C4-2B (cell line): ENCODE data around the gene TTLL1.

Source experiments
- CTCF ChIP-seq: fragments of 450-650 bp; conservative IDR thresholded peaks from 2 replicates; pipeline ENCODE4 v1.5.1; 2017; ENCODE audit warnings: mild to moderate bottlenecking
- ZFX ChIP-seq: fragments of 450-650 bp; IDR thresholded peaks from 2 replicates; pipeline ENCODE4 v1.6.1; 2017

DNA sequence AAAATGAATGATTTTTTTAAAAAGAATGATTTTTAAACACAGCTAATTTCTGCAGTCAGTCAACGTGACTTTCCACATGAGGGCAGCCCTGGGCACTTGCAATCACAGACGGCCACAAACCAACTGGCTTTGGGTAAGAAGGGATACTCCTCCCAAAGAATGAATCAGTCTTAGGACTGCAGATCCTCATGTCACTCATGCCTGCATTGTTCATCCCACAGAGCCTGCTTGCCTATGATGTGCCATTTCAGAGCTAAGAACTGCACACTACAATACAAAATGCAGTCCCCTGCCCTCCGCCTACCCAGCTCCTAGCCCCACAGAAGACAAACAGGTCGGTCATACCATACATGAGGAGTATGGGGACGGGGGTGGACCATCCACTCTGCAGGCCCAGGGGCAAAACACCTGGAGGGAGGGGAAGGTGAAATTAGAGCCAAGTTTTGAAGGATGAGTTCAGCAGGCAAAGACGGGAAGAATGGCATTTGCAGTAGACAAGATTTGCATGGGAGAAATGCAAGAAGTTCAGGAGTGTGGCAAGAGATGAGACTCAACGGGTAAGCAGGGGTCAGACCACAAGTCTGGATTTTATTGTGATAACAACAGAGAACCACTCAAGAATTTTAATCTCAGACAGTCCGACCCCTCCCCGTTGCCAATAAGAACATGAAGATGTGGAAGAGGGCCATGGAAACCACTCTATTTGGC, 98.9 kb downstream of the TTLL1 start:
- TF ChIP-seq ZFX, result no peak
- TF ChIP-seq CTCF, result no peak
